GM10248 (cell line): ENCODE results near the gene EPB41.
"Not testable (repeated sequence)": the region's sequence is repeated elsewhere in the genome, so short reads cannot be mapped to it uniquely, and the experiment has no call there.

Source experiments
- CTCF ChIA-PET: fragments of 300-600 bp; sonication (Branson Sonifier 250); formaldehyde crosslinking; extraction: SDS; loops from one replicate; lab custom pipeline; 2021; ENCODE audit warnings: antibody characterized with exemption; lab: Yijun Ruan, JAX
- POLR2A ChIA-PET: fragments of 350-650 bp; sonication (Branson Sonifier 250); formaldehyde crosslinking; extraction: SDS; loops from one replicate; lab custom pipeline; 2020; ENCODE audit warnings: antibody characterized with exemption; lab: Yijun Ruan, JAX
- DNase-seq: peaks from one replicate; pipeline ENCODE4 v3.0.0; 2012; ENCODE audit errors: extremely low spot score
- CTCF ChIP-seq: IDR thresholded peaks from 2 replicates; pipeline ENCODE4 v1.5.1; 2012; ENCODE audit warnings: mild to moderate bottlenecking, low read depth; ENCODE audit errors: extremely low read depth, missing control alignments, control extremely low read depth

Gene EPB41

GRCh38 chr1:29094954-29095353 is 180.6 kb downstream of the EPB41 start:
- ChIA-PET CTCF (no interaction called here), POLR2A (no interaction called here)
- DNase-seq = no peak
- TF ChIP-seq CTCF = no peak

GRCh38 chr1:29096231-29096886 is 182.0 kb downstream of the EPB41 start:
- DNase-seq = no peak
- TF ChIP-seq CTCF = no peak
- CTCF ChIA-PET = no interaction called here
- POLR2A ChIA-PET = no interaction called here

GRCh38 chr1:29099286-29099685 is 184.9 kb downstream of the EPB41 start:
- no peak for DNase-seq
- POLR2A ChIA-PET = no interaction called here
- TF ChIP-seq CTCF = no peak
- CTCF ChIA-PET = no interaction called here

- no peak for DNase-seq
- ChIA-PET CTCF (no interaction called here), POLR2A (no interaction called here)
- no peak for TF ChIP-seq CTCF
Measured at GRCh38 chr1:29100487-29100886, 186.1 kb downstream of the EPB41 start.

GRCh38 chr1:29105822-29106221 is 191.5 kb downstream of the EPB41 start:
- TF ChIP-seq CTCF = no peak
- ChIA-PET CTCF (interaction anchor here (1.1 to 1.2 kb wide), 2 partner anchors 25 to 97 kb away, joined by 3 to 4 read pairs; no protein-coding TSS in a partner anchor), POLR2A (no interaction called here)
- no peak for DNase-seq

- ChIA-PET POLR2A (interaction anchor here (0.7 kb wide), 1 partner anchor 626 kb away, joined by 3 read pairs; no protein-coding TSS in a partner anchor), CTCF (interaction anchor here (1.2 to 1.4 kb wide), 2 partner anchors 50 to 226 kb away, joined by 3 read pairs; no protein-coding TSS in a partner anchor)
- DNase-seq = not testable (repeated sequence)
Measured at GRCh38 chr1:29108041-29108440, 193.7 kb downstream of the EPB41 start.

GRCh38 chr1:29112705-29113412 is 198.5 kb downstream of the EPB41 start:
- CTCF ChIA-PET = interaction anchor here (1.0 to 1.3 kb wide), 5 partner anchors 8 to 21 kb away, joined by 3 to 5 read pairs (median 3); no protein-coding TSS in a partner anchor
- TF ChIP-seq CTCF = no peak
- DNase-seq = no peak
- POLR2A ChIA-PET = no interaction called here
